Germinal center (tissue), 1 donor: ENCODE measurements around the gene TH.
"Not testable (repeated sequence)": the region's sequence is repeated elsewhere in the genome, so short reads cannot be mapped to it uniquely, and the experiment has no call there.

Source experiments
- DNase-seq: peaks from one replicate; pipeline ENCODE4 v3.0.0; 2012; ENCODE audit warnings: mixed read lengths, low spot score

TH gene

DNA sequence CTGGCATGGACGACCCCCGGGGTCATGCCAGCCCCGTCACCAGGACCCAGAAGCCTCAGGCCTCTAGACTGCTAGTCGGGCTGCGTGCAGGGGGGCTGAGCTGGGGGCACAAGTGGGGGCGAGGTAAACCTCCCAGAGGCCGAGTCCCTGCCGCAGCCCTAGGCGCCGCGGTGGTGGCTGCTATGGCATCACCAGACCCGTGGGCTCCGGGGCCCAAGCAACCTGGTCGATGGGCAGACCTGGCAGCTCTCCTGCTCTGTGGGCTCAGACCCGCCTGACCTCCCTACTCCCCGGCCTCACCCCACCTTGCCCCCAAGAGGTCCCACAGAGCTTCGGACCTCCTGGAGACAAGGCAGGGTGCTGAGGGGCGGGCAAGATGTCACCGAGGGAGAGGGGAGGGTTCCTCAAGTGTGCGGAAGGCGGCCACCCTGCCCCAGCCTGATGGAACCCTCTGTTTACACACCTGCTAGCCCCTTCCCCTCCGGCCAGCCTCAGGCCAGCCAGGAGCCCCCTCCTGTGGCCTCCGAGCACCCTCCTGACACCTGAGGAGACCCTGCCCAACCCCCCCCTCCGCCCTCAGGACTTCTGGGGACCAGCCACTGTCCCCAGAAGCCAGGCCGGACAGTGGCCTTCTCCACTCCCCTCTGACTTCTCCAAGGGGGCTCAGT is 41.8 kb downstream of the TH start:
- DNase-seq: no peak

DNA sequence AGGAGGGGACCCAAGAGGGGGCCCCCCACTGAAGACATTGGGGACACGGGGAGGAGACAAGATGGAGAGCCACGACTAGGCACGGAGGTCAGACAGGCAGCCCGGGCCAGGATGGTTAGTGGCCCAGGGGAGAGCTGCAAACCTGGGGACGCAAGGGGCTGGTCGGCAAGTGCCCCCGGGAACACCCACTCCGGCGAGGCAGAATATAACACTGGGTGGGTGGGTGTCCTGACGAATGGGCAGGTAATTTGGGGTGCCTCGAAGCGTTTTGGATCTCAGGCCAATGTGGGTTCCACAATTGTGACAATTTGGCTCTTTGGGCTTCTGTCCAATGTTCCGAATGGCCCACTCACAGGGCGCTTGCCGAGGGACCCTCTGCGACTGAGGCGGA is 42.3 kb downstream of the TH start:
- no peak for DNase-seq

DNA sequence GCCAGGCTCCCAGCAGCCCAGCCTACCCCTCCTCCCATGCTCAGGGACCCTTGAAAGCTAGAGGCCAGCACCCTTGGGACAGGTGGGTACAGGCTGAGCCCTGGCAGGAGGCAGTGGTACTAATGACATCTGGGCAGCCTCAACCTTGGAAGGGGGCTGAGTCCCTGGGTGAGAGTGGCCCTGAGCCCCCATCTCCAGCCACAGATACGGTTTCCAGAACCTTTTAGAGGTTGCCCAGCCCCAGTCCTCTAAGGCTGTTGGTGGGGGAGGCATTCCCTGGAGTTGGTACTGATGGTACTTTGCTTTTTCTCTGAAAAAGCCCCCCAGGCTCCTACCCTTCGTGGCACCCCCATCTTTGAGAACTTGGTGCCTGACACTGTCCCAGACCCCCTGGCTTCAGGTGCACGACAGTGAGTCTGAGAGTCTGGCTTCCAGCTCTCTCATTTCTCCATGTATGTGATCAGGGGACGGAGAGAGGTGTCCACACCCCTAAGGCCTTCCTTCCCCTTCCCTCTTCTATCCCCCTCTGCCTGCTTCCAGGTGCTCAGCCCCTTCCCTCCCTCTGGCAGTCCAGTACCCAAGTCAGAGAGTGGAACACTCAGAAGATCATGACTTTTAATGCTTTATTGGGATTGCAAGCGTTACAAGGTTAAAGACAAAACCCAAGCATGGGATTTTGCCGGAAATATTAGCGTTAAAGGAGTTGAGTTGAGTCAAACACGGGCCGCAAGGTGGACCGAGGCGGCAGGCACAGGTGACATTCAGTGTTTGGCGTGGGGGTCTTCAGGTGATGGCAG is 42.9 kb downstream of the TH start:
- no peak for DNase-seq

DNA sequence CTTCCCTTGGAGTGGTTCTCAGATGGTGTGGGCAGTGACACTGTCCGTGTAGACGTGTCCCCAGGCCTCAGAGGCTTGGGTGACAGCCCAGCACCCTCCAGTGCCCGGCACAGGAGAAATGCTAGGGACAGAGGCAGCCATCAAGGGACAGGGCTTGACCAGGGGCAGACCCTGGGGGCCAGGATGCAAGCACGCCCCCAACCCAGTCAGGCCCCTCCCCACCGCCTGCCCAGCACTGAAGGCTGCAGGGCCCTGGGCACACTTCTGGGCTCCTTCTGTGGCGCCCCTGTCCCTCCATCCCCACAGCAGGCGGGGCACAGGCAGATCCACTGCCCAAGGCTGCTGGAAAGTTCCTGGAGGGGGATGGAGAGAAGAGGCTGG is 43.5 kb downstream of the TH start:
- no peak for DNase-seq

DNA sequence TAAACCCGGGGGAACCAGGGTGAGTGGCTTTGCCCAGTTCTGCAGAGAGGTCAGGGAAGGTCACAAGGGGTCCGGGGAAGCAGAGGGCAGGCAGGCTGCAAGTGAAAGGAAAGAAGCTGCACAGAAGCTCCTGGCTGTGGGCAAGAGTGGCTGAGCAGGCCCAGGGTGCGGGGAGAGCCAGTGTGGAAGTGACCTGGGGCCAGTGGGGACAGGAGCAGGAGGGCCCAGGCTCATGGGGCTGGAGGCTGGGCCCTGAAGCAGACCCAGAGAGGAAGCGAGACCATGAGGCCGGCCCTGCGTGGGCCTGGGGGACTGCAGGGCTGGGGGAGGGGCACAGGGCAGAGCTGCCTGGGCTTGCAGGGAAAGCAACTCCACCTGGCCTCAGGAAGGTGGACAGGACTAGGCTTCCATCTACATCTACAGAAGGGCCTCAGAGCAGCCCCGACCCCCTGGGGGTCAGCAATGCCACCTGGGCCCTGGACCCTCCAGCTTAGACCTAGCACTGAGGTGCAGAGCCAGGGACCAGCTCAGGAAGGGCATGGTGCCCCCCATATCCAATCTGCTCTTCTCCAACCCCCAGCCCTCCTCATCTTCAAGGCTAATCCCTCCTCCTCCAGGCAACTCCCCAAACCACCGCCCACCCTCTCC is 44.0 kb downstream of the TH start:
- DNase-seq: no peak

DNA sequence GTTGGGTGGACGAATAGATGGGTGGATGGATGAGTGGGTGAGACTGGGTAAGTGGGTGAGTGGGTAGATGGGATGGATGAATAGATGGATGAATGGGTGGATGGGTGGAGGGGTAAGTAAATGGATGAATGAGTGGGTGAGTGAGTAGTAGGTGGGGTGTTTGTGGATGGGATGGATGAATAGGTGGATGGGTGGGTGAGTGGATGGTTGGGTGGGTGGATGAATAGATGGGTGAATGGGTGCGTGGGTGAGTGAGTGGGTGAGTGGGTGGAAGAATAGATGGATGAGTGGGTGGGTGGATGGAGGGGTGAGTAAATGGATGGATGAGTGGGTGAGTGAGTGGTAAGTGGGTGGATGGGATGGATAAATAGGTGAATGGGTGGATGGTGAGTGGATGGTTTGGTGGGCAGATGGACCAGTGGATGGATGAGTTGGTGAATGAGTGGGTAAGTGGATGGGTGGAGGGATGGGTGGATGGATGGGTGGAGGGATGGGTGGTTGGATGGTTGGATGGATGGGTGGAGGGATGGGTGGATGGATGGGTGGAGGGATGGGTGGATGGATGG is 45.0 kb downstream of the TH start:
- no peak for DNase-seq

DNA sequence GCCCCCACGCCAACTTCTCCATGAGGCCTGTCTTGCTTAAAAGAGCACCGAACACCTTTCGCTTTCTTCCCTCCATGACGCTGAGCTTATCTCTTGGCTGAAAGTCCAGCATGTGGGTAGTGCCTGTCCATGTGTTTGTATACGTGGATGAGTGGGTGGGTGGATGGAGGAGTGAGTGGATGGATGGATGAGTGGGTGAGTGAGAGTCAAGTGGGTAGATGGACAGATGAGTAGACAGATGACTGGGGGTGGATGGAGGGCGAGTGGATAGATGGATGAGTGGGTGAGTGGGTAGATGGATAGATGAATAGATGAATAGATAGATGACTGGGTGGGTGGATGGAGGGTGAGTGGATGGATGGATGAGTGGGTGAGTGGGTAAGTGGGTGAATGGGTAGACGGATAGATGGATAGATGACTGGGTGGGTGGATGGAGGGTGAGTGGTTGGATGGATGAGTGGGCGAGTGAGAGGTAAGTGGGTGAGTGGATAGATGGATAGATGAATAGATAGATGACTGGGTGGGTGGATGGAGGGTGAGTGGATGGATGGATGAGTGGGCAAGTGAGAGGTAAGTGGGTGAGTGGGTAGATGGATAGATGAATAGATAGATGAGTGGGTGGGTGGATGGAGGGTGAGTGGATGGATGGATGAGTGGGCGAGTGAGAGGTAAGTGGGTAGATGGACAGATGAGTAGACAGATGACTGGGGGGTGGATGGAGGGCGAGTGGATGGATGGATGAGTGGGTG is 46.7 kb downstream of the TH start:
- not testable (repeated sequence) for DNase-seq

DNA sequence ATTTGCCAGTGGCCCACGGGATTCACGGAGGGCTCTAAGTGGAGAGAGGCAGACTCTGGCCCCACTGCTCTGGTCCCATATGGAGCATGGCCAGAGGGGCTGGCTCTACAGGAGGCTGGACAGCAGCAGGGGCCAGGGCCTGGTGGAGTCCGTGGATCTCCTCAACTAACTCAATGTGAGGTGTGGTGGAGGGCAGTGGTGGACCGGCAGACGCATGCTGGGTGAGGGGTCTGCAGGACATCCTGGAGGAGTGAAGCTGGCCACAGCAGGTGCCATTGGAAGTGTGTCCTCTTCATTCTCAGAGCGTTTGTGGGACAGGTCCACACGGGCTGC is 48.0 kb downstream of the TH start:
- no peak for DNase-seq

DNA sequence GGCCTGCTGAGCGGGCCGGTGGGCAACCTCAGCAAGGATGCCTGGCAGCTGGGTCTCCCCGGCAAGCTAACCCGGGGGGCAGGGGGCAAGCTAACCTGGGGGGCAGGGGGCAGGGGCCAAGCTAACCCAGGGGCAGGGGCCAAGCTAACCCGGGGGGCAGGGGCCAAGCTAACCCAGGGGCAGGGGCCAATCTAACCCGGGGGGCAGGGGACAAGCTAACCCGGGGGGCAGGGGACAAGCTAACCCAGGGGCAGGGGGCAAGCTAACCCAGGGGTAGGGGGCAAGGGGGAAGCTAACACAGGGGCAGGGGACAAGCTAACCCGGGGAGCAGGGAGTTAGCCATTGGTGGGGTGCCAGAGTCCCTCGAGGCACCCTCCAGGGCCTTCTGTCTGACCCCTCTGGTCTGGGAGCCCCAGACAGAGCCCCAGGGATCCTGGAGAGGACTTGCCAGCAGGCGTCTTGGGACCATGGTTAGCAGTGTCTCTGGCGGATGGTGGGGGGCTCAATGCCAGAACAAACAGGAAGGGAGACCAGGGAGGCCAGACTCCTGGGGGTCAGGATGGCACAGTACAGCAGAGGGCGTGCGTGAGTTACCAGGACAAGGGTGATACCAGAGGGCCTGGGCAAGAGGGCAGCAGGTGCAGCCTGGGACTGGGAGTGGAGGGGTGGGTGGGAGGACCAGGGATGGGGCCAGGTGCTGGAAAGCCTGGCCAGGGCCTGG is 48.5 kb downstream of the TH start:
- DNase-seq: no peak

DNA sequence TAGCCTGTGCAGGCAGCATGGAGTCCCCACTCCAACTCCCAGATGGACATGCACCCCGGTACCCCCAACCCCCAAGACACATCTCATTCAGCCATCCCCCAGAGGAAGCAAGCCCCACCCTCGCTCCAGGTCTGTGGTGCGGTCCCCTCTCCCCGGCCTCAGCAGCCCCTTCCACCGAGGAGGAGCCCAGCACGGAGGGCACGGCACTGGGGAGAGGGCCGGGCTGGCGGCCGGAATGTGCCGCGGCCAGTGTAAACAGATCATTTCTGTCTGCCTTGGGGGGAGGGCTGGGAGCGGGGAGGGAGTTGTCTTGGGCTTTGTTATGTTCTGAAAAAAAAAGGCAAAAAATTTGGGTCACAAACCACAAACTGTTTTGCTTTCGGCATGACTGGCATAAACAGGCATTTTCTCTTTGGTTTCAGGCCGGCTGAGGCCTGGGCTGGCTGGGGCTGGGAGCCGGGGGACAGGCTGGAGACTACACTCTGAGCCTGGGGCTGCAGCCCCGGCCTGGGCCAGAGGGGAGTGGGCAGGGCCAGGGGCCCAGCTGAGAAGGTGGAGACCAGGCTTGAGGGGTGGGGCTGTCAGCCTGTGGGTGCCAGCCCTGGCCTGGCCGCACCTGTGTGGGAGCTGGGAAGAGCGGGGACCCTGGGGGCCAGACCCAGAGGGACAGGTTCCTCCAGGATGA is 49.3 kb downstream of the TH start:
- DNase-seq: no peak

DNA sequence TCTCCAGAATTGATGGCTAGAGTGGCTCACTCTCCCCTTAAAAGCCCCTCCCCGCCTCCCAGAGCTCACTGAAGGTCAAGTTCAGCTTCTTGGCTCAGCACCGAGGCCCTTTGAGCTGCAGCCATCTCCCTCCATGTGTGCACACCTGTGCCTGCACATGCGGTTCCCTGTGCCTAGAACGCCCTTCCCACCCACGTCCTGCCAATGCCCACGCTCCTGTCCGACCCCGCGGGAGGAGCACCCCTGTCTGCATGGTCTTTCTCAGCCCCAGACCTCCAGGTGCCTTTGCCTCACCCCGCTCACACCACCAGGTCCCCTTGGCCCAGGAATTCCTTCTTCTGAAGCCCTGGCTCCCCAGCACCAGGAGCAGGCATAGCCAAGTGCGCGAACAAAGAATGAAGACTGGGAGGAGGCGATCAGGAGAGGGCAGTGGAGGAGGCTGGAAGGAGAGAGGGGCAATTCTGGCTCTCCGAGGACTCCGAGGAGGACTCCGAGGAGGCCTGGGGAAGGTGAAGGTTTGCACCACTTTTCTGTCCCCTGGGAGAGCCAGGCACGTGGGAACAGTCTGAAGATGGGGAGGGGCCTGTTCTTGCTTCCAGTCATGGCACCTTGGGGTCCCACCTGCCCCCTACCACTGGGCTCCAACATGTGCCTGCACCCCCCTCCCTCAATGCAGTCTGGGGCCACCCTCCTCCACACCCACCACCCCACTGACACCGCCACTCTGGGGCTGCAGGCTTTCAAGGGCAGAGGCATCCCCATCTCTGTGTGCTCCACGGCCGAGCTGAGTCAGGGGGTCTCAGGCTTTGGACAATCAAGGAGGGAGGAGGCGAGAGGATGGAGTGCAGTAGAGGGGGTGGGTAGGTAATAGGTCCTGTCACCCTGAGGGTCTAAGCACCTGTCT is 50.1 kb downstream of the TH start:
- no peak for DNase-seq

DNA sequence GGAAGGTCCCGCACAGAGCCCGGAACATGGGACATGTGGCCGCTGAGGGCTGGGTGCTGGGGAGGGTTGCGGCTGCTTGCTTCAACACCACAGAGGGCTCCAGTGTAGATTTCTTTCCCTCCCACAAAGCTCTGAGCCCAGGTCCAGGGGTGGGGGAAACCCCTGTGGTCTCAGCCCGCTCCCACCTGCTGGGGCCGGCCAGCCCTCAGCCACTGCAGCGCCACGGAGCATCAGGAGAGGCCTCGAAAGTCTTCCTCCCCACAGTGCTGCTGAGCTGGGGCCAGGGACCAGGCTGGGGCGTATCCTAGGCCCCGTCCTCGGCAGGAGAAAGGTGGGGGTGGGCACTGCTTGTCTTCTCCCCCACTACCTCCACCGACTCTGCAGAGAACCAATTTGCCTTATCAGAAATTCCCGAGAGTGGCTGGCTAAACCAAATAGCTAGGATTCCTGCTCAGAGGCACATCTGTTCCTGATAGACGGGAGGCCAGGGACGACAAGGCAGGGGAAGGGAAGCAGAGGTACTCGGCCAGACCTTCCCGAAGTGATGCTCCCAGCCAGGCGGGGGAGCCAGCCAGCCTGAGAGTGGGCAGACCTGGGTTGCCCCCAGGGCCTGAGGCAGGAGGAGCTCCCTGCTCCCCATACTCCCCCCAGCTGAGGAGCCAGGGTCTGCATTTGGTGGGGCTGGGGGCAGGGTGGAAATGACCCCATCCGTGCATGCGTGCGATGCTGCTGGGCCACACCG is 51.1 kb downstream of the TH start:
- DNase-seq: no peak

DNA sequence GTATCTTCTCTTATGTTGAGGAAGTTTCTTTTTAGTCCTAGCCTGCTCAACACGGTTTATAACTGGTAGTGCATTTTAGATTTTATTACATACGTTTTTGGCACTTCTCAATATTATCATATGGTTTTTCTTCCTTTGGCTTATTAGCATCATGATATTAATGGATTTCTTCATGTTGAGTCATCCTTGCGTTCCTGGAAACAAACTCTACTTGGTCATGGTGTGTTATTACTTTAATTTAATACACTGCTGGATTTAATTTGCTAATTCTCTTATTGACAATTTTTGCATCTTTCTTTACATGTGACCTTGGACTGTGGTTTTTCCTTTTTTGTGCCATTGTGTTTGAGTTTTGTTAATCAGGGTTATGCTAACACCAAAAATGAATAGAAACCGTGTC is 52.9 kb downstream of the TH start:
- no peak for DNase-seq

DNA sequence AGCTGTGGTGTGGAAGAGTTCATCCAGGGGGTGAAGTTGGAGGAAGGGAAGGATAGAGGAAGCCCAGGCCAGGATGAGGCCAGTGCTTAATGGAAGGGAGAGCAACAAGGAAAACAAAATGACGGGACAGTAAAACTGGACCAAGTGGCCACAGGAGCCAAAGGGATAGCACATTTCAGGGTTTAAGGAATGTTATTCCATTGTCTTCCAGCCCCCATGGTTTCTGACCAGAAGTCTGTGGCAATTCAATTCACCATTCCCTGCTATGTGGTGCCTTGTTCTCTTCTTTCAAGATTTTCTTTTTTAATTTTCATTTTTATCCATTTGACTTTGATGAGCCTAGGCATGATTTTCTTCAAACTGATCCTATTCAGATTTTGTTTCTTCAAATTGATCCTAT is 54.9 kb downstream of the TH start:
- no peak for DNase-seq

DNA sequence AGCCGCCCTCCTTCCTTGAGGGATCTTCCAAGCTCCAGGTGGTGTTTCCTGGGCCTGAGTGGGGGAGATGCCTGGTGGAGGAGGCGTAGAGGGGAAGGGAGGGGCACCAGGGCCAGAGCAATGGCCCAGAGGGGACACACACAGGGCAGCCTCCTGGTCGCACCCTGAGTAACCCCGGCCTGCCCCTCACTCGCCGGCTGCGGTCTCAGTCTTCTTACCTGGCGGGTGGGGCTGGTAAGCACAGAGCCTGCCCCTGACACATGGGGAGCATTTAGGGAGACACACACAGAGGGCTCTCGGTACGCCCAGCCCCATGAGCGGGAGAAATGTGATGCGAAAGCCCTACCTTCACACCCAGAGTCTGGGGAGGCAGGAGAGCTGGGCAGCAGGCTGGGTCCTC is 56.3 kb downstream of the TH start:
- DNase-seq: no peak

DNA sequence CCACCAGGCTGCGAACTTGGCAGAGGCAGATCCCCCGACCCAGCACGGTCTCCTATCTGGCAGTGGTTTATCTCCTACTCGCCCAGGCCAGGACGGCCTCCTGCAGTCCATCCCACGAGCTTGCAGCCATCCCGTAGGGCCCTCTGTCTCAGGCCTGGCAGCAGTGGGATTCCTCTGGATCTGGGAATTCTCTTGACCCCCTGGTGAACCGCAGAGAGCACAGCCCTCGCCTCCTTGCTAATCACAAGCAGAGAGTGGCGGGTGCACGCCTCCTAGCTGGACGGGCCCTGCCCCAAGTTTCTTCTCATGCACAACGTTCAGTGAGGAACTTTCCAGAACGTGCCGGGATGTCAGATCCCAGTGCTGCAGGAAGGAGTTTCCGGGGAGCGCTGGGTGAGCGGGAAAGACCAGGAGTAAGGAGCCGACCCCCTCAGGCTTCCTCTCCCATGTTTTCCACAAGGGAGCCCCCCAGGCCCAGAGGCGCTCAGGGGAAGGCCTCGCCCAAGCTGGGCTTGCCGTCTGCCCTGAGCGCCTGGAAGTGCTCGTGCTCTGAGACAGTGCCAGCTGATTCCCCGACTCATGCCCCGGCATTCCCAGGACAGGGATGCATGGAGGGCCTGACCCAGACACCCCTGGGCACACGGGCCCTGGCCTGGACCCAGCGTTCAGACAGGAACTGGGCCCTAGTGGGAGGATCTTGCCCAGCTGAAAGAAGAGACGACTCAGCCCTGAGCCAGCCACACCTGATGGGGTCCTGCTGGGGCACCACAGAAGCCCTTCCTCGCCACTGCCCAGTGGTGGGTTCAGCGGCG is 57.0 kb downstream of the TH start:
- DNase-seq: no peak
